ENCODE data around the gene NFYC. TPM values are rescaled to one million over a fixed set of nuclear protein-coding genes. Genes with fewer than 3 reads are reported as not detected.

Gene NFYC
- total RNA-seq, 4 donors from 2014 or later, result 30.3 to 36.3 (median 33.3) TPM

- 84 to 86% methylated on average over 4 of the region's 4 CpGs for WGBS, 2 donors
- H3K36me3 ChIP-seq, result peaks cover 0 to 96% (median 22%) of the 10 kb centered on the region in 3 donors
- H3K4me1 ChIP-seq, result peaks cover 0 to 11% (median 0%) of the 10 kb centered on the region in 4 donors
- H3K27me3 ChIP-seq, result no peaks in the 10 kb centered on the region
- DNase-seq (ENCODE audit: low spot score in 2 of 2), result no peak
- H3K9me3 ChIP-seq, result no peaks in the 10 kb centered on the region
- TF ChIP-seq POLR2A (IDR thresholded peaks at IDR 0.05), result no peak
- TF ChIP-seq EP300 (IDR thresholded peaks at IDR 0.05), result no peak
- no peak overlapping the region for H3K27ac ChIP-seq
- H3K4me3 ChIP-seq, result no peak overlapping the region
Observed at GRCh38 chr1:40760984-40761383, 69.5 kb downstream of the NFYC start.

- H3K9me3 ChIP-seq, result no peaks in the 10 kb centered on the region
- no peak overlapping the region for H3K27ac ChIP-seq
- no peak overlapping the region for H3K4me3 ChIP-seq
- no peak for DNase-seq (ENCODE audit: low spot score in 2 of 2)
- H3K27me3 ChIP-seq, result no peaks in the 10 kb centered on the region
- H3K36me3 ChIP-seq, result peaks cover 0 to 96% (median 32%) of the 10 kb centered on the region in 3 donors
- WGBS, 2 donors, result 77 to 80% methylated on average over 7 of the region's 7 CpGs
- peaks cover 0 to 11% (median 0%) of the 10 kb centered on the region in 4 donors for H3K4me1 ChIP-seq
- TF ChIP-seq EP300 (IDR thresholded peaks at IDR 0.05) (no peak), POLR2A (IDR thresholded peaks at IDR 0.05) (no peak), CTCF (IDR thresholded peaks at IDR 0.05) (no peak)
Observed at GRCh38 chr1:40762144-40762923, 70.8 kb downstream of the NFYC start.

DNA sequence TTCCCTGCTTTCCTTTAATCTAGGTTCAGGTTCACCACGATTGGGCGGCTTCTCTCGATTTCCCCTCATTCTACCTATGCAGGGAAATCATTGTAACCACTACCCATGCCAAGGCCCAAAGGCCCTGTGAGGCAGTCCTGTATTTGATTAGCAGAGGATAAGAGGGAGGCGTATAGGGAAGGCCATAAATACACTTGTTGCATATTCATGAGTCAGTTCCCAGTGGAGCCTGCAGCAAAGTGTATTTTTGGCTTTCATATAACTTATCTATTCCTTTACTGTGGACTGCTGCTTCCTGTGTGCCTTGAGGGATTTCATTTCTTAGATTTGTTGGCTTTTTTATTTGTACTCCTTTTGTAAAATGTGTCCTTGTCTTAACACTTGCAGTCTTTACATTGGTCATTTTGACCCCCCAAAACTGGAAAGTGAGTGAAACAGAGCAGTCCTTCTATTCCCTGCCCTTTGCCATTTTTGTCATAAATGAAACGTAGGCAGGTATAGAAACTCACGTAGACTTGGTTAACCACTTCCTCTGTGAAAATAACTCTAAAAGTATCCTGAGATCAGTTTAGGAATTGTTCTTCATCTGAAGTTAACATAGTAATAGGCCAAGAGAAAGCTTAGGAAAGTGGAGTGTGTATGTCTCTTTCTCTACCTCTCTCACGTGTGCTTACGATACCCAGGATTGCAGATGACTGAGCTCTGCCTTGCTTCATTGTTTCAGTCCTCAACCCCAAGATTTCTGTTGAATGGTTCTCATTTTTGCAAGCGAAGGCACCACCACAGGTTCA is 72.4 kb downstream of the NFYC start:
- no peak for DNase-seq (ENCODE audit: low spot score in 2 of 2)
- Histone ChIP-seq H3K4me1 (peaks cover 0 to 18% (median 0%) of the 10 kb centered on the region in 4 donors), H3K27ac (no peak overlapping the region), H3K27me3 (no peaks in the 10 kb centered on the region), H3K36me3 (peaks cover 0 to 94% (median 25%) of the 10 kb centered on the region in 3 donors), H3K4me3 (no peak overlapping the region), H3K9me3 (no peaks in the 10 kb centered on the region)
- WGBS, 2 donors, result 78 to 81% methylated on average over 9 of the region's 9 CpGs
- TF ChIP-seq POLR2A (IDR thresholded peaks at IDR 0.05) (no peak), EP300 (IDR thresholded peaks at IDR 0.05) (no peak), CTCF (IDR thresholded peaks at IDR 0.05) (no peak)

DNA sequence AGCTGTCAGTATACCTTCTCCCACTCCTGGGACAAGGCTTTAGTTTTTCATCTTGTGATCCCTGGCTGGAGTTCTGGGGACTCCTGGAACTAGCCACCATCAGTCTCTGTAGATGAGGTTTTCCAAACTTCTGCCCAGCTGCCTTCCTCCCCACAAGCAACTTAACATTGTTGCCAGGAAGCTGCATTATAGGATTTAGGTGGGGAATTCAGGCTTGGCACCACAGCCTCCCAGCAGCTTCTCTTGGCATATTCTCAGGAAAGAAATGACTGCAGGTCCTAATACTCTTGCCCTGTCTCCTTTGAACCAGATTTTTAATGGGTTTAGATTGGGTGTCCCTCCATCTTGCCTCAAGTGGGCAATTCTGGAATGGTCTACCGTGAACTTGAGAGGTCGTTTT is 73.5 kb downstream of the NFYC start:
- no peak for DNase-seq (ENCODE audit: low spot score in 2 of 2)
- H3K27me3 ChIP-seq, result no peaks in the 10 kb centered on the region
- TF ChIP-seq EP300 (IDR thresholded peaks at IDR 0.05) (no peak), POLR2A (IDR thresholded peaks at IDR 0.05) (no peak), CTCF (IDR thresholded peaks at IDR 0.05) (no peak)
- H3K27ac ChIP-seq, result no peak overlapping the region
- WGBS, 2 donors, result 52 to 78% methylated on average over 2 of the region's 2 CpGs
- peaks cover 0 to 22% (median 0%) of the 10 kb centered on the region in 4 donors for H3K4me1 ChIP-seq
- H3K4me3 ChIP-seq, result no peak overlapping the region
- H3K9me3 ChIP-seq, result no peaks in the 10 kb centered on the region
- peaks cover 0 to 92% (median 19%) of the 10 kb centered on the region in 3 donors for H3K36me3 ChIP-seq

DNA sequence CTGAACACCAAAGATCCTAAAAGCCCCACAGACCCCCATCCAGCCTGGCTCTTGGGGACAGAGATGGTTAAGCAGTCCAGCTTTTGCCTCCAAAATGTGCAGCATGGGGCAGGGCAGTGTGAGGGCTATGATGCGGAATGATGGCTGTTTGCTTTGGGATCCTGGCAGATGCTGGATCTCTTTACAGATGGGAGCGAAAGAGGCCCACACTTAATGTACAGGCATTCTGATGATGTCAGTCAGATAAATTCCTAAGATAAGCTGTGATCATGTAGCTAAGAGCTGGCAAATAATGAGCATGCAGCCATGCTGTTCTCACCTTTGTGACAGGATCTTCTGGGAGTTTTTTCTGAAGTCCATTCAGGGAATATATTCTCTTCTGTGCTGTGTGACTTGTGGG is 74.5 kb downstream of the NFYC start:
- peaks cover 0 to 92% (median 19%) of the 10 kb centered on the region in 3 donors for H3K36me3 ChIP-seq
- H3K27me3 ChIP-seq, result no peaks in the 10 kb centered on the region
- H3K9me3 ChIP-seq, result no peaks in the 10 kb centered on the region
- no peak for DNase-seq (ENCODE audit: low spot score in 2 of 2)
- peaks cover 0 to 19% (median 0%) of the 10 kb centered on the region in 4 donors for H3K4me1 ChIP-seq
- TF ChIP-seq EP300 (IDR thresholded peaks at IDR 0.05), result no peak
- no peak for TF ChIP-seq POLR2A (IDR thresholded peaks at IDR 0.05)
- no peak for TF ChIP-seq CTCF (IDR thresholded peaks at IDR 0.05)
- H3K27ac ChIP-seq, result no peak overlapping the region
- 96 to 97% methylated on average over 2 of the region's 2 CpGs for WGBS, 2 donors
- no peak overlapping the region for H3K4me3 ChIP-seq
